Forelimb muscle (tissue), 1 donor: ENCODE data around the gene TRIP11. TPM values are rescaled to one million over a fixed set of nuclear protein-coding genes. Genes with fewer than 3 reads are reported as not detected.

Experiments used
- DNase-seq: peaks from one replicate; pipeline ENCODE4 v3.0.0-alpha.2; 2013; ENCODE audit warnings: low read depth
- polyA plus RNA-seq: library from polyadenylated mRNA; unstranded; fragments of 120-200 nt; gene quantifications from one replicate; pipeline ENCODE4 v1.2.1, GENCODE V29; 2013; ENCODE audit not compliant: insufficient read length

TRIP11 gene
- polyA plus RNA-seq, 1 donor, result 16.6 TPM

DNA sequence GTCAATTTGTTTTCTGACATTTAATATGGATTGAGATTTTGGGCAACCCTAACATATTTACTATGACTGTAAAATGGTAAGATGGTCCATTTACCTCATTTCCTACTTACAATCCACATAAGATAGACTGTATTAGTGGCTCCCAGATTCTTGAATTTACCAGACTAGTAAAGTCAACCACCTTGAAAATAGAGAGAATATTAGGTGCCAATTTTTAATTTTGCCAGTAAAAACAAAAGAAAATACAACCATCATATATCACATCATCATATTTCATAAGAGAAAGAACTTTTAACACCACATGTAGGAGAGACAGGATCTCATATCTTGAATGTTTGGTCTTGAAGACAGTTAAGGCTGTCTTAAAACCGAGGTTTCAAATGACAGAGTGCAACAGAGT, 84.7 kb downstream of the TRIP11 start:
- DNase-seq, result no peak

DNA sequence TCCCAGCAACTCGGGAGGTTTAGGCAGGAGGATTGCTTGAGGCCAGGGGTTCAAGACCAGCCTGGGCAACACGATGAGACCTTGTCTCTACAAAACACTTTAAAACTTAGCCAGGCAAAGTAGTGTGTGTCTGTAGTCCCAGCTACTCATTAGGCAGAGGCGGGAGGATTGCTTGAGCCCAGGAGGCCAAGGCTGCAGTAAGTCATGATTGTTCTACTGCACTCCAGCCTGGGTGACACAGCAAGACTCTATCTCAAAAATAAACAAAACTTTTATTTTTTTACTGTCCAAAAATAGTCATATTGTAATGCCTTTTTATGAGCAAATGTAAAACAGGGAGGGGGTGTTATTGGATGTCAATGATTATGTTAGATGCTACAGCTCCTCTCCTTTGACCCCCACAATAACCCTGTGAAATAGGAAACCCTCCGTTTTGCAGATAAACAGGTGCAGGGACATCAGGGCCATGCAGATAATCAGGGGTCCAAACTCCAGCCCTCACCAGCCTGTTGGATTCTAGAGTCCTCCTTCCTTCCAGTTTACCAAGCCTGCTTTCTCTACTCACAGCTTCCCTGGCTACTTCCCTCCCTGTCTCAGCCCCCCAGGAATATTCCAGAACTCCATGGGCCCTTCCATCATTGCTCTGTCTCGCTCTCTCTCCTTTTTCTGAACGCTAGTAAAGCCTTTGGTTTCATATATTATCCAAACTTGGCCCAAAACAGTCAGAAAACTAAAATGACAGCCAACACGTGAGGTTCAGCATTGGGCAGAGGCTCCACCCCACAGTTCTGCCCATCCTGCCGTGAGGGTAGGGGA, 86.5 kb downstream of the TRIP11 start:
- no peak for DNase-seq

DNA sequence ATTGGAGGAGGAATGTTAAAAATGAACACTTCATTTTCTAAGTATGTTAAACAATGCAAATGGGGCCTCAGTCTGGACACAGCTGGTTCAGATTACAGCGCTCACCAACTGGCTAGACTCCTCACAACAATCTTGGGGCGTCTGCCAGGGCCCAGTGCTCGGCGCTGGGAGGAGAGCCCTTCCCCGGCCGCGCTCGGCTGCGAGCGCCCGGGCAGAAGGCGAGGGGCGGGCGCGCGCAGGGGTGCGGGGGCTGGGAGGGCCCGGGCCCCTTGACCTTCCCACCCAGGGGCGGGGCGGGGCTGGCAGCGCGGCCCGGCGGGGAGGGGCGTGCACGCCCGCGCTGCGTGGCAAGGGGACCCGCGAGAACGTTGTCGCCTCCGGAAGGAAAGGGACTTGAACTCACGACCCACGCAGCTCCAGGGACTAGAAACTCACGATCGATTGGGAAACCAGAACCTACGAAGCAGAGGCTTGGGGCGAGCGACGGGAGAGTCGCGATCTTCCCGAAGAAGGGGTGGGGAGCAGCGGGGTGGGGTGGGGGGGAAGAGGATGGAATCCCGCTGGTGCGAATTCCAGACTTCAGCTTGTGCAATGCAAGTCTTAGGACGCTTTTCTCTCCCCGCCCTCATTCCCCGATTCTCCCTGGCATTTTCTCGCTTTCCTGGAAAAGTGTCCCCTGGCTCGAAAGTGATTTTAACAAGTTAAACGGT, 92.2 kb downstream of the TRIP11 start, which contains the start of gene FBLN5:
TSS of gene FBLN5 (minus strand) at position 220 of the 710 bp plus-strand sequence. CDS start 465 bp downstream, outside the sequence.
- no peak for DNase-seq

DNA sequence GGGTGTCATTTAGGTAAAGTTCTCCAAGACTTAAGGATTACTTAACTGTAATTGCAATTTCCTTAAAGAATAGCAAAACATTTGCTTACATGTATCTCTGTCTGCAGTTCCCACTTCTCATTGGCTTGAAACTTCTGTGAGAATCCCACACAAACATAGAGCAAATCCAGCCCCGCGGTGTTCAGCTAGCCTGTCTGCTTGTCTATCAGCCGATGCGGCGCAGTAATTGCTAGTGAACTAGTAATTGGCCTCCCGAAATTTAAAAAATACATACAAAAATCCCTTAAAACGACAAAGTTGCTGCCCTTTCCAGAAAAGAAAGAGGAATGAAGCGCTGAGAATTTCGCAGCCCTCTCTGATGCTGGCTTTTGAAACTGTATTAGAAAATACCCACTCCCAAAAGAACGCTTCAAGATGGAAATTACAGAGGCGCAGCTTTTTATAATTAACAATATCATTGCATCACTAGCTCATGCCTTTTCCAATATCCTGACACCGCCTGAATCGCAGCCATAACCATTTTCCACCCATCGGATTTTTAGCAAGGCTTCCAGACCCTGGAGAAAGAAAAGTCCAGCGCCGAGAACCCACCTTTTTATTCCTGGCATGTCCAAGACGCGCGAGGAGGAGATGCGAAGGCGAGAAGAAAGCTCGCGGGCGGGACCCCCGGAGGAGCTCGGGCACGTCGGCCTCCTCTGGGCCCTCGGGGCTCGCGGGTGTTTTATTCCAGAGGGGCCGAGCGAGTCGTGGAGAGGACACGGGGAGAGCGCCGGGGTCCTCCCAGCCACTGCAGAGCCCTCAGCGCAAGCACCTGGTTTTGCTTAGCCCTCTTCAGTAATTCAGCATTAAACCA, 93.0 kb downstream of the TRIP11 start:
- no peak for DNase-seq

DNA sequence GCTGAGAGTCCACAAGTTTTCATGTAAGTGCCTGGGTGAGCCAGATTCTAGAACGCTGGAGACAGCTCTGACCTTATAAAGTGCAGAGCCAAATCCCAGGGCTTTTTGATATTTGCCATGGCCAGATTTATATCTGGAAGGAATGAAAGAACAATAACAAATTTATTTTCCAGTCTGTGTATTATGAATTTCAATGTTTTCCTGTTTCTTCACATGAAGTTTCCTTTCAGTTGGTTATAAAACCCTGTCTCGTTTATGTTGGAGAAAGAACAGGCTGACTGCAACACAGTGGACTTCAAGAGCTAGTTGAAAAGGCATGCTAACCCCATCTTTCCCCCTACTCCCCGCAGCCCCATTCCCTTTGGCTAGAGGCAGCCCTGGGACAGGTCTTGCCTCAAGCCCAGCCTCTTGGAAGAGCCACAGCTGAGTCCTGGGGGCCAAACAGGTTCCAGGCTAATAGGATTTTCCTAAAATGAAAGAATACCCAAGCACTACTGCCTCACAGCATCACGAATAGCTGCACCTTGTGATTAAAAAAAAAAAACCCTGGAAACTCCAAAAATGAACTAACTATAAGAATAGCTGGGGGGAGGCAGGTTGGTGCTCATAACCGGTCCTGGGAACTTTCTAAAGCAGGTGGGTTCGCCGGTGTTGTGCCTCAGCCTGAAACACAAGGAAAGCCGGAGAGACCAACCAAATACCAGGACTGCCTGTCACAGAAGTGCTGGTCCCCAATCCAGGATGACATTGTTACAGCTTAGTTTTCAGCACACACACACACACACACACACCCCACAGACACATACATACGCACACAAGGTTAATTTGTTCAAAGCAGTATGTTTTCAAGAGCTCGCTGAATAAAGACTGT, 93.9 kb downstream of the TRIP11 start:
- no peak for DNase-seq

DNA sequence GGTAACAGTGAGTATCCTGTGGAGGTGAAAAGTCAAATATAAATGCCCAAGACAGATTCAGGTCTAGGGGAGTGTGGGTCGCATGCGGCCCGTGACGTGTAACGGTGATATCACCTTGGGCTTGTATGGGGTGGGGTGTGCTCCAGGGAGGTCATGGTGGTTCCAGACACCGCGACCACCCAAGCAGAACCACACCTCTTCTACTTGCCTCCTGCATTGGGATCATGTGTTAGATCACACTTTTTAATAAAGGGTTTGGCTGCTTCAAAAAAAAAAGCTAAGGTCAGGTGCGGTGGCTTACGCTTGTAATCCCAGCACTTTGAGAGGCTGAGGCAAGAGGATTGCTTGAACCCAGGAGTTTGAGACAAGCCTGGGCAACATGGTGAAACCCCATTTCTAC, 96.9 kb downstream of the TRIP11 start:
- no peak for DNase-seq

DNA sequence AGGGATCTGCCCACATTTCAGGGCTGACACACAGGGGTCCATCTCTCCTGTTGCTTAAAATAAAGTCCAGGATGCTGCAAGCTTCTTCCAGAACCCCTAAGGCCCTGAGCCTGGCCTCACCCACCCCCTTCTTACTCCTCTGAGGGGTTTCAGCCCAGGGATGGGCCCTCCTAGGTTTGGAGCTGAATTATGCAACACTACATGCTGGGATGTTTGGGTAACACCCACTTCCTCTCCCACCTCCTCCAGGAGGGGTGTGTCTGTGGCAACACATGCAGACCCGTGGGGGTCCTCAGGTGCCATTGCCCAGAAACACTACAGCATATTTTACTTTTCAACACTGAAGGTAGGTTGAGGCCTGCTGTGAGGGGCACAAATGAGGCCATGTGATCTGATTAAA, 97.7 kb downstream of the TRIP11 start:
- DNase-seq, result no peak

DNA sequence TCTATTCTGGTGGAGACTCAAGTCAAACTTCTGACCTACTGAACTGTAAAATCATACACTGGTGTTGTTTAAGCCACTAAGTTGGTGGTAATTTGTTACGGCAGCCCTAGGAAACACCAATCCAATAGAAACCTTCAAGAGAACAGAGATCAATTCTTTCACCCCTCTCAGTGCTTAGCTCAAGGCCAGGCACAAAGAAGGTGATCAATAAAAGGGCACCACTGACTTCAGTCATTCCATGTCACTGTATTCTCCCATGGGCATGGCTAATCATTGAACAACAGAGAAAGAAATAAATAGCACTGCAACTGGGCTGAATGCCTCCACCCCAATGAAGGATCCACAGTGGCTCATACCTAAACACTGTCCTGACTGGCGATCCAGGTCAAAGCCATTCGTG, 99.7 kb downstream of the TRIP11 start:
- no peak for DNase-seq

DNA sequence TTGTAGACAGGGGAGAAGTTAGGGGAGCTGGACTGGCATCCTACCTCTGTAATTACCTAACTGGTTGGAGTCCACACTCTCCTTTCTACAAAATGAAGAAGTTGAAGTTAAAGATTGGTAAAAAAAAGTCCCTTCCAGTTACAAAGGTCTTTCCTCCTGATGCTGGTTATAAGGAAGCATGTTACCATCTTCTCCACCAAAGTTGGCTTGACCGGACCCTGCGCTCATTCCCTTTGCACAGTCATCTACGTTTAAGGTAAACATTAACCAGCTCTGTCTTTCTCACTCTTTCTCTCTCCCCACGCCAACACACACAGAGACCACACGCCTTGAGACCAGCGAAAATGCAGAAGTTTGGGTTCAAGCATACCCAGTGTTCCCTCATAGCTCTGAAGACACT, 104.3 kb downstream of the TRIP11 start:
- DNase-seq, result no peak

DNA sequence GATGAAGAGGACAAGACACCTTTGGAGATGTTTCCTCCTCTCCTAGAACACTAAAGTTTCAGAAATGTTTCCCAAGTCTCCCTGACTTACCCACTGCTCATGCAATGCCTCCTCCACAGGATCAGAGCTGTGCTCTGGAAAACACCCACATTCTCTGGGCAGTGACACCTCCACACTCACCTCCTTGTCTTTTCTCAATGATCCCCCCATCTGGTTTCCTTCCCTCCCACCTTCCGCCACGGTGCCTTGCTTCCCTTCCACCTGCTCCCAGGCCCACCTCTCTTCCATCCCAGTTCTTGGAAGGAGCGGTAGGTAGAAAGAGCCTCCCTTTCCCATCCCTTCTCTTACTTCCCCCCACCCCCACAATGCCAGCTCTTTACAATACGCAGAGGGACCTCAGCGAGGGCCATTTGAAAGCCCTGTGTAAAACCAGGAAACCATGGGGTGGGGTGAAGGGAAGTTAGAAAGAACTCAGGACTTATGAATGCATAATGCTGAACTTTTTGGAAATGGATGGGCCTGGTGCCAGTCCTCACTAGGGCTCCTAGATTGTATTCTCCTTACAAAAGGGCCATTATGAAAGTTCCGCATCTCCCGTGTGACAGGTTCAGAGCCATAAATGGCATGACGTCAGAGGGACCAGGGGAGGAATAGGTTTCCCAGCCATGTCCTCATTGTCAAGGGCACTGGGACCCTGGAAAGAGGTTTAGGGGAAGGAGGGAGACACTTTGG, 105.1 kb downstream of the TRIP11 start:
- DNase-seq, result no peak

DNA sequence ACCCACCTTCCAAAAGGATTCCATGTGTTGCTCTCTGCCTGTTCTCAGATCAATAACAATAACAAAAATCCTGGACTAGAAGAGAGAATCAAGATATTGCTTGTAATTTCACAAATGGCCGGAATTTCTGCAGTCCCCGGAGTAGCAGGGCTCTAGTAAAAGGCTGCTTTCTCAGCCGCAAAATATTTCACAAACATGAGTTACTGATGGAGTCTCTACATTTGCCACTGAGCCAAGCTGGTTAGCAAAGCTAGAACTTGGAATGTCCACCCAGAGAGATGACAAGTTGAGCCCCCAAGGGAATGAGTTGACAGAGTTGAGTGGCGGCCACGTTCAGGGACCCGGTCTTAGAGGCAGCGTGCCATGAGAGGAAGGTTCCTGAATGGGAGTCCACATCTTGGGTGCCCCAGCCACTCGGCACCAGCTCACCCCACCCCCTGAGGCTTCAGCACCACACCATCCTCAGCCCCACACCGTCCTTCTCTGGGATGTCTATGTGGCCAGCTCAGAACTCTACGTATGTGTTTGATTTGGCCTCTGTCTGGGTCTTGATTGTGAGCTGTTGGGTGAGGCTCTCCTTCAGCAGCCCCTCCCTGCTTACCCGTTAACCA, 108.3 kb downstream of the TRIP11 start:
- DNase-seq, result no peak

DNA sequence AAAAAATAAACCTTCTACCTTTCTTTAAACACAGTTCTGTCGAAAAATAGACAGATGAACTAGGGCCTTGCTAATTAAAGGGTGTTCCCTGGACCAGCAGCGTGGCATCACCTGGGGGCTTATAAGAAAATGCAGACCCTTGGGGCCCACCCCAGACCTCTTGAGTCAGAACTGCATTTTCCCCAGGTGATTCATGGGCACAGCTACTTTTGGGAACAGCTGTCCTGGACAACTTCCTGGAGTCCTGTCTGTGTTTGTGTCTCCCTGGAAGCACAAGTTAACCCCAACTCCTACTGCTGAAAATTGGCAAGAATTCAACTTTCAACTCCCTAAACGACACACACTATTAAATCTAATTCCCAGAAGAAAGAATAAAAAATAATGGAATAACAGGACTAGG, 110.2 kb downstream of the TRIP11 start:
- no peak for DNase-seq

DNA sequence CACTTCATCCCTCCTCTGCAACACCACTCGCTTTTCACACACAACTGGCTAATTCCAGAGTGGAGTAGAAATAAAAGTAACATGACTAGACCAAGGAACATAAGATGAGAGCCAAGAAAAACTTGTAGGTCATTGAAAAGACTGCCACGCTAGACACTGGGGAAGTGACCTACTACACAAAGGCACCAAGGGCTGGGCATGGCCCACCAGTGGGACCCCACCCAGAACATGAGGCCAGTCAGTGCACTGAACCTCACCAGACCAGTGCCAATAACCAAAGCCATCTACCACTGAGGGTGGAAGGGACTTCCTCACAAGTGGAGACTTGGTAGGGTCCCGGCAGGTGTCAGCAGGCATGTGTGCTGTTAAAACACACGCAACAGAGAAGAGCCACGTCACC, 112.1 kb downstream of the TRIP11 start:
- no peak for DNase-seq

DNA sequence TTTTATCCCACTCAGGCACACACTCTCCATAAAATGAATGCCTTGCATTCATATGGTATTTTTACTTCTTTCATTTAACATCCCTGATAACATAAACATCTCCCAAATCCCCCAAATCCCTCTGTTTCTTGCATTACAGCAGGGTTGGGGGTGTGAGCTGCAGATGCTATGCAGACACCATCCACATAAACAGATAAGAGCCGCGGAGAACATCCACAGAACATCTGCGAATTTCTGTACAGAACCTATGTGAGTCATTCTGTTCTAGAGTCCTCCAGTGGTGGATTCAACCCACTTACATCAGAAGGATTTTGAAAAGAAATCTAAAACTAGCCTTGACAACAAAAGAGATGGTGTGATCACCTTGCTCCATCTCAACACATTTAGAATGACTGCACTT, 112.7 kb downstream of the TRIP11 start:
- DNase-seq, result no peak

DNA sequence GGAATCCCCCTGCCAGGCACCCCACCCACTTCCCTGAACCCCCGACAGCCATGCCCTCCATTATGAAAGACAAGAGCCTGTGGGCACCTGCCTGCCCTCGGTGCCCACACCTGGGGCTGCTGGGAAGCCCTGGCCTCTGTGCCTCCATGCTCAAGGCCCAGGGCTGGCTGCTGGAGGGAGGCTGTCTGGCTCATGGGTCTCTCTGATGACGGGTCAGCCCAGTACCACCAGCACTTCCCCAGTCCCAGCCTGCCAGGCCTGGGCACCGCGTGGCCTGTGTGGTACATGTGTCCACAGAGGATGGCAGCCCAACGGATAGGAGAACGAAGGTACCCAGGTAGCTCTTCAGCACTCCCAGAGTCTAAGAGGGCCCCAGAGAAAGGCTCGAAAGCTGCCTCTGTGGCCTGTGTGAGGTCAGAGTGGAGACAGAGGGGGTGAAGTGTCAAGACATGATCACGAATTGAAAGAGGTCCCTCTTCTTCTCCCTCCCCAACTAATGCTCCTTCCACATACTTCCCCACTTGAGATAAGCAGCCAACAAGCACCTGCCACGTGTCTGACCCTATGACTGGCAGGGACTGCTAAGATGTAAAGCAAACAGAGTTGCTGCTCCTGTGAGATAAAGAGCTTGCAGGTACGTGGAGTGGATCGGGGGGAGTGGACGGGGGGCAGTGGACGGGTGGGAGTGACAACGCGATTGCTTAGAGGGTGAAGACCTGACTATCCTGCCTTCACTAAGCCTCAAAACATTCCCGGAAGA, 113.5 kb downstream of the TRIP11 start:
- DNase-seq, result no peak

DNA sequence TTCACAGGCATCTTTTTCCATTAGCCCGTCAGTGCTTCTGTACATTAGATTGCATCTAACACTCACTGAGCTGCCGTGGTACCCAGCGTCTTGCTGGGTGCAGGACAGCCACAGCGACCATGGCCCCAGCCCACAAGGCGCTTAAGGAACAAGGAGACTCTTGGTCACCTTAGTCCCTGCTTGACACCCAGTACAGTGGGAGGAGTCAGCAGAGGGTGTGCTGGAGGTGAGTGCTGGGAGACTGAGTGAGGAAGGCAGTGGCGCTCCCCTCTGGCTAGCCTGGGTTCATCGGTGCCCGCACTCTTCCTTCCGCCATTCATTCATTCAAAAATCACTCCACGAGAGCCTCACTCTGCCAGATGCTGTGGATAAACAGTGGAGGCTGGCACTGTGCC, 114.1 kb downstream of the TRIP11 start:
- no peak for DNase-seq

DNA sequence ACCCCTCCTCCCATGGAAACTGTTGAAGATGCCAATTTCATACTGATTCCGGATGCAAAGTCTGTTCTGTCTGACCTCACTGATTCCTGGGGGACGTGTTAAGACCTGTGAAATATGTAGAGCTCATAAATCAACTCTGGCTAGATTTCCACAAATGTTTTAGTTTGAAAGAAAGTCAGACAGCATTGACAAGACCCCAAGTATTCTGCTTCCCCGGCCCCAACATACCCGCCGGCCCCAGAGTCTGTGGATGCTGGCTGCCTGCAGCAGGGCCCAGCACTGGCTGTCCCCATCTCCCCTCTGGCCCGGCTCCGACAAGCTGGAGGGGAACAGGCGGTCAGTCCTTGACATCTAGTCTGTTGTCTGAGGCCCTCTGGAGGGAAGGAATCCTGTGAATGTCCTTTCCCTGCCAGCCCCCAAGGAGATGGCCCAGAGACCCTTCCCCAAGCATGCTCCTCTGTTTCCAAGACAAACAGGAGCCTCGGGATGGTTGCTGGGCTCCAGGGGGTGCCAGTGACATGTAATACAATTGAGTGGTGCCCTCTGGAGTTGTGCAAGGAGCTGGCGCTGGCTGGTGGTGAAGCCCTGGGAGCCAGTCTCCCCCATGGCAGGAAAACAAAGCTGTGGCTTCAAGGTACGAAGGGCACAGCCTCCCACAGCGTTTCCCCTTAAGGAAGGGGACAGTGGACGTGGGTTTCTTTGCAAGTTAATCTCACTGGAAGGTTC, 114.7 kb downstream of the TRIP11 start:
- peak; percentile 93 for DNase-seq

DNA sequence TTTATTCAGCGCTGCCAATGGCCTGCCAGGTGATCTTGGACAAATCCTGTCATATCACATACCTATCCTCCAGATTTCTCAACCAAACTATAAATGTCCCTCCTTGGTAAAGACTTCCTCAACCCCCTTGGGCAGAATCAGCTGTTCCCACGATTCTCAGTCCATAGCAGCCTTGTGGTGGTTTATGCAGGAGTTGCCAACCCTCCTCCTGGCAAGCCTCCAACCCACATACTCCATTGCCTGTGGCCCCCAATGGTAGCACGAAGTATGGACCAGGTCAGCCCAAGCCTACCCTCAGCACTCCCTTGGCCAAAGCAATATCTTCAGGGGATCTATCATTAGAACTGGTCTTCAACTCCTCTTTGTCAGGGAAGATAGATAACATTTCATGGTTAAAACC, 119.3 kb downstream of the TRIP11 start:
- DNase-seq, result no peak

DNA sequence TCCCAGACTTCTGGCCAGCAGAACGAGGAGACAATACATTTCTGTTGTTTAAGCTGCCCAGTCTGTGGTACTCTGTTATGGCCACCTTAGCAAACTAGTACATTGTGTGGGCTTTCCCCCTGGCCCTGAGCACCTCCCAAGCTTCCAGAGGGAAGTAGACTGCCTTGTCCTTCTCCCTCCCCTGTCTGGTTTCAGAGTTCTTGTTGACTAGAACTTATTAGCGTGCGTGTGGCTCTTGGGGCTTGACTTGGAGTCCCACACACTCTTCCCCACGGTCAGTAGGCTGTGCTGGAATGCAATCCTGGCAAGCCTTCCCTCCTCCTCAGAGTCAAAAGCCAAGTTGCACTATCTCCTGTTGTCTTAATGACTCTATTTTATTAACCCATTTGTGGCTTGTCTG, 120.0 kb downstream of the TRIP11 start:
- DNase-seq, result no peak
